OCI-LY3 (cell line): ENCODE measurements around the gene PHF23.

Experiments
- H2AFZ ChIP-seq: fragments of 200-600, 300-600 bp; shearing (Covaris generic); 2 replicates; pipeline ENCODE4 v1.6.0; 2014; ENCODE audit warnings: antibody characterized with exemption, low read depth, low read length
- H3K27ac ChIP-seq: fragments of 200-600, 300-600 bp; sonication (generic); 2 replicates; pipeline ENCODE4 v1.5.1; 2014; ENCODE audit warnings: mild to moderate bottlenecking, low read length, moderate library complexity, mixed read lengths
- H3K27me3 ChIP-seq: fragments of 200-600, 300-600 bp; sonication (generic); 2 replicates; pipeline ENCODE4 v1.6.1; 2014; ENCODE audit warnings: low read depth, low read length, mixed read lengths
- H3K36me3 ChIP-seq: fragments of 200-600, 300-600 bp; sonication (generic); replicated peaks from 2 replicates; pipeline ENCODE3; 2014; ENCODE audit warnings: low read depth, low read length, mixed read lengths
- H3K4me1 ChIP-seq: fragments of 300-600, 200-600 bp; sonication (generic); 2 replicates; pipeline ENCODE4 v1.6.1; 2014; ENCODE audit warnings: low read length, mixed read lengths
- H3K4me2 ChIP-seq: fragments of 200-600, 300-600 bp; sonication (generic); 2 replicates; pipeline ENCODE4 v1.6.1; 2014; ENCODE audit warnings: low read length, mixed read lengths
- H3K4me3 ChIP-seq: fragments of 300-600, 200-600 bp; sonication (generic); 2 replicates; pipeline ENCODE4 v1.5.1; 2014; ENCODE audit warnings: antibody characterized with exemption, mild to moderate bottlenecking, low read length, moderate library complexity
- H3K79me2 ChIP-seq: fragments of 300-600, 200-600 bp; shearing (Covaris generic); 2 replicates; pipeline ENCODE4 v1.6.1; 2014; ENCODE audit warnings: mild to moderate bottlenecking, low read length, mixed read lengths
- H3K9ac ChIP-seq: fragments of 300-600, 200-600 bp; shearing (Covaris generic); 2 replicates; pipeline ENCODE4 v1.6.0; 2014; ENCODE audit warnings: mild to moderate bottlenecking, low read length, moderate library complexity
- H3K9me3 ChIP-seq: fragments of 200-600, 300-600 bp; shearing (Covaris generic); 2 replicates; pipeline ENCODE4 v1.6.1; 2014; ENCODE audit warnings: low read length, mixed read lengths; ENCODE audit not compliant: insufficient read depth
- H4K20me1 ChIP-seq: fragments of 200-600, 300-600 bp; sonication (generic); 2 replicates; pipeline ENCODE4 v1.6.1; 2016; ENCODE audit warnings: low read length, mixed read lengths; ENCODE audit not compliant: insufficient read depth
- EZH2phosphoT487 ChIP-seq: fragments of 200-600 bp; shearing (Covaris generic); IDR thresholded peaks from 2 replicates; pipeline ENCODE4 v1.6.1; 2018; ENCODE audit warnings: antibody characterized with exemption, mixed run types, low read depth
- TF ChIP-seq, protein P1 (sequence below): fragments of 200-600, 300-600 bp; sonication (generic); IDR thresholded peaks from 2 replicates; pipeline ENCODE4 v1.5.1; 2014; ENCODE audit warnings: antibody characterized with exemption, low read length, low read depth

Gene PHF23

DNA sequence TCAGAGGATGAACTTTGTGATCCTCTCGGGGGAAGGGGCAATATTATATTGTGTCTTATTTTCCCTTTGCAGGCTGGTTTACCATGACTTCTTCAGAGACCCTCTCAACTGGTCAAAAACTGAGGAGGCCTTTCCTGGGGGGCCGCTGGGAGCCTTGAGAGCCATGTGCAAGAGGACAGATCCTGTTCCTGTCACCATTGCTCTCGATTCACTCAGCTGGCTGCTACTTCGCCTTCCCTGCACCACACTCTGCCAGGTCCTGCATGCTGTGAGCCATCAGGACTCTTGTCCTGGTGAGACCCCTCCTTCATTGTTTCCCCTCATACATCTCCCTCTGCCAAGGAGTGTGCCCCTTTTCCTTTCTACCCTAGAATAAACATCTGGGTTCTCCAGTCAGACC lies 15.3 kb upstream of the PHF23 start:
- Histone ChIP-seq H3K36me3 (peaks cover 13% of the 10 kb centered on the region), H3K79me2 (peaks cover 32% of the 10 kb centered on the region), H2AFZ (no peak overlapping the region), H3K27ac (no peak overlapping the region), H3K27me3 (no peaks in the 10 kb centered on the region), H3K9me3 (no peaks in the 10 kb centered on the region), H3K4me2 (no peak overlapping the region), H3K4me1 (peaks cover 7% of the 10 kb centered on the region), H4K20me1 (no peaks in the 10 kb centered on the region; the same call in 1 of the 2 replicates), H3K4me3 (no peak overlapping the region), H3K9ac (no peak overlapping the region)
- no peak for TF ChIP-seq EZH2phosphoT487
- TF ChIP-seq, protein P1, sequence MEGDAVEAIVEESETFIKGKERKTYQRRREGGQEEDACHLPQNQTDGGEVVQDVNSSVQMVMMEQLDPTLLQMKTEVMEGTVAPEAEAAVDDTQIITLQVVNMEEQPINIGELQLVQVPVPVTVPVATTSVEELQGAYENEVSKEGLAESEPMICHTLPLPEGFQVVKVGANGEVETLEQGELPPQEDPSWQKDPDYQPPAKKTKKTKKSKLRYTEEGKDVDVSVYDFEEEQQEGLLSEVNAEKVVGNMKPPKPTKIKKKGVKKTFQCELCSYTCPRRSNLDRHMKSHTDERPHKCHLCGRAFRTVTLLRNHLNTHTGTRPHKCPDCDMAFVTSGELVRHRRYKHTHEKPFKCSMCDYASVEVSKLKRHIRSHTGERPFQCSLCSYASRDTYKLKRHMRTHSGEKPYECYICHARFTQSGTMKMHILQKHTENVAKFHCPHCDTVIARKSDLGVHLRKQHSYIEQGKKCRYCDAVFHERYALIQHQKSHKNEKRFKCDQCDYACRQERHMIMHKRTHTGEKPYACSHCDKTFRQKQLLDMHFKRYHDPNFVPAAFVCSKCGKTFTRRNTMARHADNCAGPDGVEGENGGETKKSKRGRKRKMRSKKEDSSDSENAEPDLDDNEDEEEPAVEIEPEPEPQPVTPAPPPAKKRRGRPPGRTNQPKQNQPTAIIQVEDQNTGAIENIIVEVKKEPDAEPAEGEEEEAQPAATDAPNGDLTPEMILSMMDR: no peak

GRCh38 chr17:7253082-7253481 lies 13.8 kb upstream of the PHF23 start:
- H3K4me3 ChIP-seq: peak overlapping the region; percentile 98
- no peak overlapping the region for H2AFZ ChIP-seq
- H3K9ac ChIP-seq: peak overlapping the region; percentile 97
- peaks cover 16% of the 10 kb centered on the region for H3K4me1 ChIP-seq
- peak overlapping the region; percentile 94 for H3K27ac ChIP-seq
- H4K20me1 ChIP-seq: peaks cover 8% of the 10 kb centered on the region
- peaks cover 16% of the 10 kb centered on the region for H3K36me3 ChIP-seq
- peak overlapping the region; percentile 98 for H3K4me2 ChIP-seq
- H3K9me3 ChIP-seq: no peaks in the 10 kb centered on the region
- peaks cover 46% of the 10 kb centered on the region for H3K79me2 ChIP-seq
- no peaks in the 10 kb centered on the region for H3K27me3 ChIP-seq
- no peak for TF ChIP-seq EZH2phosphoT487
- TF ChIP-seq, protein P1: no peak

DNA sequence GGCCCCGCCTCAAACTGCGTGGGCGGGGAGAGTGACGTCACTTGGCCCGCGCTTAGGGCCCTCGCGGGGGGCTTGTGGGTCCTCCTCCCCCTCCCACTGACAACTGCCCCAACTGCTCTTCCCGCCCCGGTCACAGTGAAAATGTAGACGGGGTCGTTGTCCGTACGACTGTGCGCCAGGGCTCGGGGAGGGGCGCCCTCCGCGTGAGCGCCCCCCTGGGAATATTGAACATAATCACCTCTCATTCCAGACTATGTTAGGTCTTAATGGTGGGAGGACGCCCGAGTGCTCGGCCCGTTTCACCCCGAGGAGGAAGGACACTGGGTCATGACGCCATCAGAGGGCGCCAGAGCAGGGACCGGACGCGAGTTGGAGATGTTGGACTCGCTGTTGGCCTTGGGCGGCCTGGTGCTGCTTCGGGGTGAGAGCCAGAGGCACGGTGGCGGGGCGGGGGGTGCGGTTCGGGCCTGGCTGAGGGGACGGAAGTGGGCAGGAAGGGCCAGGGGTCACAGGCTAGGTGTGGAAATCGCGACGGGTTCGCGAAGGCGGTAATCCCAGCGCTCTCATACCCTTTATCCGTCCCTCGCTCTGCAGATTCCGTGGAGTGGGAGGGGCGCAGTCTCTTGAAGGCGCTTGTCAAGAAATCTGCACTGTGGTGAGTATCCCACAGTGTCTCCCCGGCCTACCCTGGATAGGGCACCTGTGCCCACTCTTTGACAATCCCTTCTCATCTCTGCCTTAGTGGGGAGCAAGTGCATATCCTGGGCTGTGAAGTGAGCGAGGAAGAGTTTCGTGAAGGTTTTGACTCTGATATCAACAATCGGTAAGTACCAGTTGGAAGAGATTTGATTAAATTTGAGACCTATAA lies 13.2 kb upstream of the PHF23 start, which contains the start of gene ELP5:
Gene ELP5 (plus strand): TSS at position 40 of the 868 bp plus-strand sequence. CDS start 336 bp downstream, at position 376.
- H3K27me3 ChIP-seq: no peaks in the 10 kb centered on the region

More for the DNA sequence above, 13.2 kb upstream of the PHF23 start, which contains the start of gene ELP5:
- Histone ChIP-seq H3K79me2 (peaks cover 53% of the 10 kb centered on the region), H3K36me3 (peaks cover 16% of the 10 kb centered on the region), H3K9ac (peak within 1 kb of the TSS; percentile 98), H3K4me3 (peak within 1 kb of the TSS; percentile 98), H3K9me3 (no peaks in the 10 kb centered on the region), H3K27ac (peak within 1 kb of the TSS; percentile 94), H2AFZ (peak within 1 kb of the TSS; percentile 75), H3K4me1 (peaks cover 16% of the 10 kb centered on the region), H3K4me2 (peak within 1 kb of the TSS; percentile 98), H4K20me1 (peaks cover 8% of the 10 kb centered on the region)
- no peak for TF ChIP-seq EZH2phosphoT487
- TF ChIP-seq, protein P1: peak; percentile 38
